RWPE2 (cell line): ENCODE measurements around the gene SFMBT2.
A peak's percentile ranks its signal among the peaks of the same experiment; 100 is the strongest.

Source experiments
- ATAC-seq: fragments of 200-7000 bp; cut with Tn5 transposase; 3 replicates; pipeline ENCODE4 v1.9.1; 2021; ENCODE audit warnings: low read depth
- DNase-seq: peaks from one replicate; pipeline ENCODE4 v3.0.0-alpha.2; 2020; ENCODE audit warnings: low spot score
- H3K27ac ChIP-seq: fragments of 450-650 bp; 2 replicates; pipeline ENCODE4 v1.5.1; 2017; ENCODE audit warnings: mild to moderate bottlenecking; ENCODE audit not compliant: poor library complexity, severe bottlenecking
- H3K27me3 ChIP-seq: fragments of 250-450 bp; sonication (Bioruptor Pico); 2 replicates; pipeline ENCODE4 v1.5.1; 2021; ENCODE audit warnings: mild to moderate bottlenecking, moderate library complexity; ENCODE audit not compliant: insufficient read depth, poor library complexity, severe bottlenecking
- H3K36me3 ChIP-seq: fragments of 250-450 bp; sonication (Bioruptor Pico); 2 replicates; pipeline ENCODE4 v1.5.1; 2020; ENCODE audit warnings: low read depth, mild to moderate bottlenecking, moderate library complexity
- H3K4me1 ChIP-seq: fragments of 250-450 bp; sonication (Bioruptor Pico); 2 replicates; pipeline ENCODE4 v1.5.1; 2021; ENCODE audit warnings: mild to moderate bottlenecking, moderate library complexity; ENCODE audit not compliant: insufficient read depth, poor library complexity, severe bottlenecking
- H3K4me3 ChIP-seq: fragments of 250-450 bp; sonication (Bioruptor Pico); 2 replicates; pipeline ENCODE4 v1.5.1; 2021; ENCODE audit warnings: mild to moderate bottlenecking, moderate library complexity; ENCODE audit not compliant: severe bottlenecking
- H3K9me3 ChIP-seq: fragments of 250-450 bp; sonication (Bioruptor Pico); 2 replicates; pipeline ENCODE4 v1.5.1; 2021; ENCODE audit warnings: mild to moderate bottlenecking, moderate library complexity; ENCODE audit not compliant: severe bottlenecking
- TF ChIP-seq, protein P1 (sequence below): fragments of 450-650 bp; IDR thresholded peaks from one replicate; pipeline ENCODE4 v1.5.1; 2017; ENCODE audit warnings: mild to moderate bottlenecking, moderate library complexity; ENCODE audit not compliant: poor library complexity, severe bottlenecking

SFMBT2 gene

DNA sequence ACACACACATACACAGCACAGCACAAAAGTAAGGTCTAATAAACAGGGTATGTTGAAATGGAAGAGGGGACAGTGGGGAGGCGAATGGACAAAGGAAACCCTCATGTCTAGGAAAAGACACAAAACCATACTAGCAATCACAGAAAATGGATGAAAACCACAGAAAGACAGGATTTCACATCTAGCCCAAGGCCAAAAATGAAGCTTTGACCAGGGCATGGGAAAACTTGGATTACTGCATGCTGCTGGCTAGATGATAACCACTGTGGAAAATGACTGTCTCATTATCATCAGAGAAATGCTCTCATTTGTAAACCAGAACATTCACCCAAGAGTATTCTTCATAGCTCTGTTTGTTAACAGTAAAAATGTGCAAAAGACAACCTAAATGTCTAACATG, 88.2 kb downstream of the SFMBT2 start:
- Histone ChIP-seq H3K36me3 (no peaks in the 10 kb centered on the region), H3K4me3 (no peak overlapping the region), H3K4me1 (peaks cover 12% of the 10 kb centered on the region), H3K27ac (no peak overlapping the region), H3K27me3 (no peaks in the 10 kb centered on the region), H3K9me3 (no peaks in the 10 kb centered on the region)
- TF ChIP-seq, protein P1, sequence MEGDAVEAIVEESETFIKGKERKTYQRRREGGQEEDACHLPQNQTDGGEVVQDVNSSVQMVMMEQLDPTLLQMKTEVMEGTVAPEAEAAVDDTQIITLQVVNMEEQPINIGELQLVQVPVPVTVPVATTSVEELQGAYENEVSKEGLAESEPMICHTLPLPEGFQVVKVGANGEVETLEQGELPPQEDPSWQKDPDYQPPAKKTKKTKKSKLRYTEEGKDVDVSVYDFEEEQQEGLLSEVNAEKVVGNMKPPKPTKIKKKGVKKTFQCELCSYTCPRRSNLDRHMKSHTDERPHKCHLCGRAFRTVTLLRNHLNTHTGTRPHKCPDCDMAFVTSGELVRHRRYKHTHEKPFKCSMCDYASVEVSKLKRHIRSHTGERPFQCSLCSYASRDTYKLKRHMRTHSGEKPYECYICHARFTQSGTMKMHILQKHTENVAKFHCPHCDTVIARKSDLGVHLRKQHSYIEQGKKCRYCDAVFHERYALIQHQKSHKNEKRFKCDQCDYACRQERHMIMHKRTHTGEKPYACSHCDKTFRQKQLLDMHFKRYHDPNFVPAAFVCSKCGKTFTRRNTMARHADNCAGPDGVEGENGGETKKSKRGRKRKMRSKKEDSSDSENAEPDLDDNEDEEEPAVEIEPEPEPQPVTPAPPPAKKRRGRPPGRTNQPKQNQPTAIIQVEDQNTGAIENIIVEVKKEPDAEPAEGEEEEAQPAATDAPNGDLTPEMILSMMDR = no peak
- ATAC-seq = no peak
- no peak for DNase-seq

DNA sequence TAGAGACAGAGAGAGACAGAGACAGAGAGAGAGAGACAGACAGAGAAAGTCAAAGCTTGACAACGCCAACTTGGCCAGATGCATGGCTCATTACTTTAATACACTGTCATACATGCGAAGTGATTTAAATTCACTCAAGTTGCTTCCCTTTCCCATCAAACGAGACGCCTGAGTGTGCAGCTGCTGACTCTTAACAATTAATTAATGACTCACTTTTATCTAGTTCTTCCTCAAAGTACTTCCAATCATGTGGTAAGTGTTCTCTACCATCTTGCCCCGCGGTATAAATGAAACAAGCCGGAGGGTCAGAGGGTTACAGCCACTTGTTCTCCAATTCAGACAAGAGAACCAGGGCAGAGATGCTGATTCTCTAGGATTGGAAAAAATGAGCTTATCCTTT, 90.8 kb downstream of the SFMBT2 start:
- ATAC-seq = no peak
- Histone ChIP-seq H3K27me3 (no peaks in the 10 kb centered on the region), H3K27ac (peak overlapping the region; percentile 49), H3K4me3 (no peak overlapping the region), H3K36me3 (no peaks in the 10 kb centered on the region), H3K9me3 (no peaks in the 10 kb centered on the region), H3K4me1 (peaks cover 12% of the 10 kb centered on the region)
- no peak for DNase-seq
- TF ChIP-seq, protein P1 = no peak

DNA sequence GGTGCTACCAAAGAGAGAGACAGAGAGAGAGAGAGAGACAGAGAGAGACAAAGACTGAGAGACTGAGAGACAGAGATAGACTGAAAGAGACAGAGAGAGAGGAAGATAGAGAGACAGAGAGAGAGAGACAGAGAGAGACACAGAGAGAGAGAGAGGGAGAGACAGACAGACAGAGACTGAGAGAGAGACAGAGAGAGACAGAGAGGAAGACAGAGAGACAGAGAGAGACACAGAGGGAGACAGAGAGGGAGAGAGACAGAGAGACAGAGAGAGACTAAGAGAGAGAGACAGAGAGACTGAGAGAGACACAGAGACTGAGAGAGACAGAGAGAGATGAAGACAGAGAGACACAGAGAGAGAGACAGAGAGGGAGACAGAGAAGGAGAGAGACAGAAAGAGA, 91.2 kb downstream of the SFMBT2 start:
- Histone ChIP-seq H3K27me3 (no peaks in the 10 kb centered on the region), H3K9me3 (no peaks in the 10 kb centered on the region), H3K4me1 (peaks cover 12% of the 10 kb centered on the region), H3K4me3 (no peak overlapping the region), H3K36me3 (no peaks in the 10 kb centered on the region), H3K27ac (peak overlapping the region; percentile 49)
- TF ChIP-seq, protein P1 = no peak
- ATAC-seq (no peak), DNase-seq (no peak)

DNA sequence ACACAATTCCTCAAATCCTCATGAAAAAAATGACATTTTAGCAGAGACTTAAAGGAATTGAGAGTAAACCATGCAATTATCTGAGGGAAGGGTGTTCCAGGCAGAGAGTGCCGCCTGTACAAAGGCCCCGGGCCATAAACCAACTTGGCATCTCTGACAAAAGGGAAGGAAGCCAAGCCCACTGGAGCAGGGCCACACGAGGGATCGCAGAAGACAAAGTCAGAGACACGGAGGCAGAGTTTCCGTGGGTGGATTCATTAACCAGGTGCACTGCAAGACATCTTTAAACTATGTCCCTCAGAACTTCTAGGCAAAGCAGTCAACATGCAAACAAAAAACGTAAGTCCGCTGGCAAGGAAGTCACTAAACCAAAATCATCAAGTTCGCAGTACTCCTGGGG, 92.0 kb downstream of the SFMBT2 start:
- H3K27me3 ChIP-seq = no peaks in the 10 kb centered on the region
- peaks cover 12% of the 10 kb centered on the region for H3K4me1 ChIP-seq
- no peaks in the 10 kb centered on the region for H3K36me3 ChIP-seq
- ATAC-seq (no peak), DNase-seq (no peak)
- peak overlapping the region; percentile 49 for H3K27ac ChIP-seq
- H3K4me3 ChIP-seq = no peak overlapping the region
- TF ChIP-seq, protein P1 = no peak
- no peaks in the 10 kb centered on the region for H3K9me3 ChIP-seq

DNA sequence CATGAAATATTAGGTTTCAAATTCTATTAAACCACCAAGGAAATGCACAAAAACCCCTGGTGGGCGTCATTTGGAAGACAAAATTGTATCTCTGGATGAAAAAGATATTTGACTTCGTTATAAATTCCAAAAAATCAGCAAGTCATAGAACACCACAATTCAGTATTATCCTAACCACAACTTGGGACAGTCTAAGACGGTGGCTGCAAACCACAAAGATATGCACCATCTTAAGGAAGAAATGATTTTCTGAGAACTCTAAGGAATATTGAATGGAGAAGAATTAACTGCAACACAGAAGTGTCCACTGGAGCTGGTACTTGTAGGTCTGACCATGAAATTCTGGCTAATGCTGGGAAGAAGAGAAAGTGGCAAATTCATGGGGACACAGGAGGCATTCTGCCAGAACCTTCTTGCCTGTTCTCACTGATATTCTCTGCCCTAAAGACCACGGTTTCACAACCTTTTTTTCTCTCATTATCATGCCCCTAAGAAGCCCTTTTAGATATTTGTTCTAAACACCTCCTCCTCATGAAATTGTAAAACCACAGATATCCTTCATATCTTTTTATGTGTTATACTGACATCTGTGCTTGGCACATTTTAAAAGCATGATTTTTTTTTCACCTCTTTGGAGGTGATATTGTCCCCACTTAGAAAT, 92.9 kb downstream of the SFMBT2 start:
- Histone ChIP-seq H3K36me3 (no peaks in the 10 kb centered on the region), H3K27me3 (no peaks in the 10 kb centered on the region), H3K4me1 (peaks cover 12% of the 10 kb centered on the region), H3K27ac (peak overlapping the region; percentile 49), H3K9me3 (no peaks in the 10 kb centered on the region), H3K4me3 (no peak overlapping the region)
- ATAC-seq (no peak), DNase-seq (no peak)
- TF ChIP-seq, protein P1 = no peak
